IMR-90 (cell line): ENCODE measurements around the gene PLA2G4E.

Experiments
- BHLHE40 ChIP-seq: fragments of 150-350 bp; IDR thresholded peaks from 2 replicates; pipeline ENCODE4 v1.6.1; 2016; ENCODE audit warnings: mild to moderate bottlenecking, low read depth, low read length
- CEBPB ChIP-seq: IDR thresholded peaks from 2 replicates; pipeline ENCODE4 v1.6.1; 2012; ENCODE audit warnings: low read depth, low read length, improper control_type of control experiment
- CHD1 ChIP-seq: IDR thresholded peaks from 2 replicates; pipeline ENCODE4 v1.6.1; 2012; ENCODE audit warnings: low read depth, low read length, improper control_type of control experiment
- ELK1 ChIP-seq: fragments of 150-350 bp; IDR thresholded peaks from 2 replicates; pipeline ENCODE4 v1.6.1; 2016; ENCODE audit warnings: low read depth, mild to moderate bottlenecking, low read length, moderate library complexity, borderline replicate concordance
- FOS ChIP-seq: fragments of 150-350 bp; IDR thresholded peaks from 2 replicates; pipeline ENCODE4 v1.6.1; 2016; ENCODE audit warnings: low read depth, low read length
- MAFK ChIP-seq: IDR thresholded peaks from 2 replicates; pipeline ENCODE4 v1.6.1; 2012; ENCODE audit warnings: low read depth, low read length, improper control_type of control experiment
- MAZ ChIP-seq: IDR thresholded peaks from 2 replicates; pipeline ENCODE4 v1.6.1; 2012; ENCODE audit warnings: low read depth, mild to moderate bottlenecking, low read length, improper control_type of control experiment, moderate library complexity, borderline replicate concordance
- MXI1 ChIP-seq: IDR thresholded peaks from 2 replicates; pipeline ENCODE4 v1.6.1; 2012; ENCODE audit warnings: low read depth, mild to moderate bottlenecking, low read length, moderate library complexity, borderline replicate concordance
- POLR2A ChIP-seq: IDR thresholded peaks from 2 replicates; pipeline ENCODE4 v1.6.1; 2012; ENCODE audit warnings: mild to moderate bottlenecking, low read depth, low read length
- RAD21 ChIP-seq: IDR thresholded peaks from 2 replicates; pipeline ENCODE4 v1.6.1; 2012; ENCODE audit warnings: low read length, improper control_type of control experiment
- USF2 ChIP-seq: fragments of 150-350 bp; IDR thresholded peaks from 2 replicates; pipeline ENCODE4 v1.6.1; 2017; ENCODE audit warnings: mild to moderate bottlenecking, antibody characterized with exemption, low read length, low read depth
- TF ChIP-seq, protein P1 (sequence below): conservative IDR thresholded peaks from 2 replicates; pipeline ENCODE4 v1.5.1; 2012; ENCODE audit warnings: mild to moderate bottlenecking, low read depth, low read length, improper control_type of control experiment

DNA sequence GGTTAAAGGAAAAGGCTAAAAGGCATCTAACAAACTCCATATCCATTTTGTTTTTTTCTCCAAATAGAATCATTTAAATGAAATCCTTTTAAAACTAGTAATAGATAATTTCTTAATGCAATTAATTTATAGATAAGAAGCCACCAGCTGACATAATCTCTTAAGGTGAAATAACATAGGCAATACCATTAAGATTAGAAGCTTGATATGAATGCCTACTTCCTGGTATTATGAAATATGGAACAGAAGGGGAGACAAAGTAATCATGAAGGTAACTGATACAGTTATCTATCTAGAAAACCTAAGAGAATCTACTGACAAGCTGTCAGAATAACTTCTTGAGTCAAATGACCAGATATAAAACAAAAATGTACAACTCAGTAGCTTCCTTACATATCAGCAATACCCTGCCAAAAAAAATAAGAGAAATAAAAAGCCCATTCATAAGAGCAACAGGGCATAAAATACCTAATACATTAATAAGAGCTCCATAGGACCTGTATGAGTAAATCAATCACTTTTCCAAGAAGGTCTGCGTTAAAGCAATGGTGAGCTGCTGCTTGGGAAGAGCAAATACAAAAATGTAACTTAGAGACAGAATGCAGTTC is 59.1 kb downstream of the PLA2G4E start:
- TF ChIP-seq, protein P1, sequence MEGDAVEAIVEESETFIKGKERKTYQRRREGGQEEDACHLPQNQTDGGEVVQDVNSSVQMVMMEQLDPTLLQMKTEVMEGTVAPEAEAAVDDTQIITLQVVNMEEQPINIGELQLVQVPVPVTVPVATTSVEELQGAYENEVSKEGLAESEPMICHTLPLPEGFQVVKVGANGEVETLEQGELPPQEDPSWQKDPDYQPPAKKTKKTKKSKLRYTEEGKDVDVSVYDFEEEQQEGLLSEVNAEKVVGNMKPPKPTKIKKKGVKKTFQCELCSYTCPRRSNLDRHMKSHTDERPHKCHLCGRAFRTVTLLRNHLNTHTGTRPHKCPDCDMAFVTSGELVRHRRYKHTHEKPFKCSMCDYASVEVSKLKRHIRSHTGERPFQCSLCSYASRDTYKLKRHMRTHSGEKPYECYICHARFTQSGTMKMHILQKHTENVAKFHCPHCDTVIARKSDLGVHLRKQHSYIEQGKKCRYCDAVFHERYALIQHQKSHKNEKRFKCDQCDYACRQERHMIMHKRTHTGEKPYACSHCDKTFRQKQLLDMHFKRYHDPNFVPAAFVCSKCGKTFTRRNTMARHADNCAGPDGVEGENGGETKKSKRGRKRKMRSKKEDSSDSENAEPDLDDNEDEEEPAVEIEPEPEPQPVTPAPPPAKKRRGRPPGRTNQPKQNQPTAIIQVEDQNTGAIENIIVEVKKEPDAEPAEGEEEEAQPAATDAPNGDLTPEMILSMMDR = no peak
- TF ChIP-seq BHLHE40 (no peak), MAFK (no peak), POLR2A (no peak), ELK1 (no peak), FOS (no peak), RAD21 (no peak), USF2 (no peak), CHD1 (no peak), CEBPB (no peak), MAZ (no peak), MXI1 (no peak)
